GM19328 (cell line): ENCODE measurements around the gene MAP3K1.

Experiments
- ATAC-seq: cut with Tn5 transposase; IDR thresholded peaks from one replicate; pipeline ENCODE4 v1.9.1; 2021; ENCODE audit warnings: mild to moderate bottlenecking, moderate library complexity; ENCODE audit not compliant: unreplicated experiment

The MAP3K1 gene

DNA sequence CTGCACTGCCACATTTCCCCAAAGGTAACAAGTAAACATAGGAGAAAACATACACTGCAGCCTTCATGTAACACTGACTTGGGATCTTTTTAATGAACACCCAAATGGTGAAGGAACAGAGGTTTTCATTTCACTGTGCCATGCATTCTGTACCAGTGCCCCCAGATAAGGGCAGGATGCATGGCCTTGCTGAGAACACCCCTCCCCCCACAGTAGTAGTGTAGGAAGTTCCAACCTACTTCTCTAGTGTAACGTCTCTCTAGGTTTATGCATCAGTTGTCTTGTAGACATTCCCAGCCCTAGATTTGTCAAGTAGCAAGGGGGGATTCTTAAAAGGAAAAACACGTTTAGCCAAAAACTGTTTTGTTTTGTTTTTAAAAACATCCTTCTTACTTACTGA lies 29.9 kb downstream of the MAP3K1 start:
- ATAC-seq = no peak

DNA sequence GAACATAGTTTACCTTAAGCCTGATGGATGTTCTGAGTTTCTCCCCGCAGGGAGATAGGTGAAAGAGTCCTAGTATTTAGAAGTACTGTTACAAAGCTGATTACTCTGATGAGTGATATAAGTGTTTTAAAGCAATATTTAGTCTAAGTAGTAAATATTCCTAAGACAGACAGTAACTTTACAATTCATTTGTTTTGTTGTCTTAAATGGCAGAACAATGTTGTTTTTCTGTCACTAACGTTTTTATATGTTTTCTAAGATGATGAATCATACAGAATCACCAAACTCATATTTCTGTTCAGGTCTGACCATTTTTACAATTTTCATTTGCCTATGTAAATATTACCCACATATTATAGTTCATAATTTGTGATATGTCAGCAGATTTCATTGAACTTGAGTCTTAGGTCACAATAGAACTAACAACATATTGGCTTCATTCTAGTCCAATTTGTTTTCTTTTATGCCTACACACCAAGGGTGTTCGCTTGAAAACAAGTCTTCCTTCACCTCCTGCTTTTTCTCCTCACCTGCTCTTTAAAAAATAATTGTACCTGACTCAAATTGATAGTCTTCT lies 30.6 kb downstream of the MAP3K1 start:
- ATAC-seq = no peak

- no peak for ATAC-seq
These were observed 32.9 kb downstream of the MAP3K1 start for GRCh38 chr5:56848206-56848605.

DNA sequence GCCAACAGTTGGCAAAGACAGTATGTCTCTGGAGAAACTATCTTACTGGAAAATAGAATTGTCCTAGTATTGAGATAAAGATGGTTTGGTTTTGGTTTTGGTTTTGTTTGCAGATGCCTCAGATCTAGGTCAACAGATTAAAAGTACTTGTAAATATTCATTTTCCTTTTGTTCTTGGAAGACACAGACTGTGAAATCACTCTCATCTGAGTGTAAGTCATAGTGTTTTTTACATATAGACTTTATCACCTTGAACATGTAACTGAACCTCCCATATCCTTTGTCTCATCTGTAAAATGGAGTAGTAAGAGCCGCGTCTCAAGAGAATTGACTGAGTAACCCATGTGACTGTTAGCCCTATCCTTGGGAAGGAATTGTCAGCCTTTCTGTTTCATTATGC lies 34.3 kb downstream of the MAP3K1 start:
- ATAC-seq = no peak

DNA sequence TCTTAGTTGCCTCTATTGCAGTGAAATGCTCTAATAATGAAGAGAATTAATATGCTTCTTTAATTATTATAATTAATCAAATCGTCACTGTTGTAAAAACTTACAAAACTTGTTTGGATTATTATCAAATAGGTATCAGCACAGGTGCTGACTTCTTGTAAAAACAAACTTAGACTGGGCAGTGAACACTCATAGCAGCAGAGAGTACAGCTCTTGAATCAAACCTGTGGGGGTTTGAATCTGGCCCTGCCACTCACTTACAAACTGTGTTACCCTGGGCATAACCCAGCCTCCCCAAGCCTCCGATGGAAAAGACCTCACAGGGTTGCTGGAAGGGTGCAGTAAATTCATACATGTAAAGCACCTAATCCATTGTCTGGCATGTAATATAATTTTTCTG lies 35.1 kb downstream of the MAP3K1 start:
- no peak for ATAC-seq

- no peak for ATAC-seq
These were observed 36.1 kb downstream of the MAP3K1 start for GRCh38 chr5:56851258-56851941.

DNA sequence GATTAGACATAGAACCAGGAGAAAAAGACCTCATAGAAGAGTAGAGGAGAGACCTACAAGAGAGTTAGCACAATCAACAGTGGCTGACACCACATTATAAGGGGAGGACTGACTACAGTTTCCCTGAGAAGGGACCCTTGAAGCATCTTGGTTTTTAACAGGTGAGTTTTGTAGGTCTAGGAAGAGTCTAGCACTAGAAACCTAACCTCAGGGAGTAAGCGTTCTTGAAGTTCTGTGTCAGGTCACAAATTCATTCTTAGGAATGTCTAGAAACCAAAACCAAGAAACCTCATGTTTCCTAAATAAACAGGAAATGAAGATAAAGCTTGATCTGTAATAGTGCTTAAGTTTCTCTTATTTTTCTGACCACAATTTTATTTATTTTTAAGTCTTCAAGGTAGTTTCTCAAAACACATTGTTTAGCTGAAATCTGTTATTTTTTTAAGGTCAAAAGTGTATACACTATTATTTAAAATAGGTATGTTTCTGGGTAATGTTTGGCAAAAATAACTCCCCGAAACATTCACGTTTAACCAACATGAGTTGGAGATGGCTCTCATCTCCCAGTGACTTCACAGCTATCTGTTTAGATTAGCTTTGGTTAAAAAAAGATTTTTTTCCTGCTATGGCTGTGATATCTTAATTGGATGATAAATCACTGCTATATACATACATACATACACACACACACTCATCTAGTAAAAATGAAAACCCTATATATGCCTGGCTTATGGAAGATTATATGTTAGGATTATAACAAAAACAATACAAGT lies 37.1 kb downstream of the MAP3K1 start:
- no peak for ATAC-seq

- no peak for ATAC-seq
These were observed 38.3 kb downstream of the MAP3K1 start for GRCh38 chr5:56853698-56854097.

GRCh38 chr5:56854920-56855319 lies 39.6 kb downstream of the MAP3K1 start:
- no peak for ATAC-seq

- no peak for ATAC-seq
These were observed 41.3 kb downstream of the MAP3K1 start for GRCh38 chr5:56856541-56857178.

DNA sequence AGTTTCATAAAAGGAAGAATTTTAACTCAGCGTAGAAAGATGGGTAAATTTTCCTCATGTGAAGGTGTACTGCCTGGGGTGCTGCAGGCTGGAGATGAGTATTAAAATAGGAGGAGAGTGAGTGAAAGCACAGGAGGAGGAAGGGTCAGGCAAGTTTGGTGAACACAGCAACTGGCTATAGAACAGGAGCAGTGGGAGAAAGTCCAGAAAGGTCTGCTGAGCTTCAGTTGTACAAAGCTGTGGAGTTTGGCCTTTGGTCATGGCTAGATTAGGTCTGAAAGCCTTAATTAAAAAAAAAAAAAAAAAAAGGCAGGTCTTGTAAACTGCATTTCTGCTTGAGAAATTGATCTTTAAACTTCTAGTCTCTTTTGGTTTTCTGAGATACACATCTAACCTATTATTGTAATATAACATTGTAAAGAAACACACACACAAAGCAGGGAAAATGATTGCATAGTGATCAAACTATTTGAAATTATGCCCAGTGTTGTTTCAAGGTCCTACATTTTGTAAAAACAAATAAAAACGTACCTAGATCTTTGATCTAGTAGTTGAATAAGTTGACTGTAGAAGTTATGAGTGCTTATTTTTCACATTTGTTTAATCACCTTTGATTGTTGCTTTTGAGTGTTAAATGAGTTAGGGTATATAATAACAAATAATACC lies 43.6 kb downstream of the MAP3K1 start:
- no peak for ATAC-seq

GRCh38 chr5:56861893-56862485 lies 46.6 kb downstream of the MAP3K1 start:
- no peak for ATAC-seq

DNA sequence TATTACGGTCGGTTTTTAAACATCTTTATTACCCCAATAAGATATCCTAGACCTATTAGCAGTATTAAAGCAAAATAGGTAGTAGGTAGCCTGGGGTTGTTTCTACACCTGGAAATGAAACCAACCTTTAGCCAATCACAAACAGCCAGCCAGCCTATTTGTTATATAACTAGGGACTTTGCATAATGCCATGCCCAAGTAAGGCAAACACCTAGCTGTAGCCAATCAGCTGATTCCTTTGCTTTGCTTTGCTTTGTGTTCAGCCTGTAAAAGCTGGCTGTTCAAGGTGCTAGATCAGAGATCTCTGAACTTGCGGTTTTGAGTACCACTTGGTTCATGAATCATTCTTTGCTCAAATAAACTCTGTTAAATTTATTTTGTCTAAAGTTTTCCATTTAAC lies 47.6 kb downstream of the MAP3K1 start:
- no peak for ATAC-seq

DNA sequence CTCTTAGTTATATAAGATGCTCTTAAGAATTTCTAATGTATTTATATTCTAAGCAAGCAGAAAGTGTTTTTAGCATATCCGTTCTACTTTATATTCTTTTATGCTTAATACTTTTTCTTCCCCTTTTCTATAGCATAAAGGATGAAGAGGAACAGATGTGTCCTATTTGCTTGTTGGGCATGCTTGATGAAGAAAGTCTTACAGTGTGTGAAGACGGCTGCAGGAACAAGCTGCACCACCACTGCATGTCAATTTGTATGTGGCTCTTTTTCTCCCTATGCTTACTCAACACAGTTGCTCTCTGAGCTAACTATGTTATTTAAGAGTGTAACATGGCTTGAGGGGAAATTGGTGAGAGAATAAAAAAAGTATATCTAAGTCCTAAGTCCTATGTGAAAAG lies 56.4 kb downstream of the MAP3K1 start:
- no peak for ATAC-seq

GRCh38 chr5:56873056-56873455 lies 57.7 kb downstream of the MAP3K1 start:
- ATAC-seq = no peak

GRCh38 chr5:56876327-56876726 lies 61.0 kb downstream of the MAP3K1 start:
- no peak for ATAC-seq

GRCh38 chr5:56881571-56881970 lies 66.2 kb downstream of the MAP3K1 start:
- ATAC-seq = no peak

GRCh38 chr5:56893251-56893951 lies 78.1 kb downstream of the MAP3K1 start:
- ATAC-seq = no peak

DNA sequence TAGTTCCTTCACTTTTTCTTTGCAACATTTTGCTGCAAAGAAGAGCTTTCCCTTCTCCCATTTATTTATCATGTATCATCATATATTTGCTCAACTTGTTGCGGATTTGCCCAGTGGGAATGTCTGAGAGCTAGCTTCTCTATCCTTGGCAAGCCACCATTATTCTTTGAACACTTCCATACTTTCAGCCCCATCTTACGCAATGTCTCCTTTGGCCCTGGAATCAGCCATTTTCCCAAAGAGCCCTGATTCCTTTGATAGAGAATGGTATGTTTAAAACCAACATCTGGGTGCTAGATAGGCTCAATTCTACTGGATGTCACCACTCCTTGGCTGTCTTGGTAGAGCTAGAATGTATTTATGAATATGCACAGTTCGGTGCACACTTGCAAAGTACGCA lies 81.4 kb downstream of the MAP3K1 start:
- ATAC-seq = no peak

DNA sequence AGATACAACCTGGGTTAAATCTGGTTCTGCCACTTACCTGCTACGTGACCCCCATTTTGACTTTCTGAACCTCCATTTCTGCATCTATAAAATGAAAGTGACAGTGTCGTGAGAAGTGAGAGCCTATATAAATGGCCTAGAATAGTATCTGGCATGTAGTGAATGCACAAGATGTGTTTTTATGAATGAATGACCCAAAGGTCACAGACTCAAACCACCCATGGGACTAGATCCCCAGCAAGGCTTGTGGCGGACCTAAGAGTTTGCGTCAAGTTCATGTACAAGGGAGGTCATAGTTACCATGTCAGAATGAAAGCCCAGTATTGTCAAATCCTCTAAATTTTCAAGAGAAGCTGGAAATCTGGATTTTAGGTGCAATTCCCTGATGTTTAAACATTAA lies 82.9 kb downstream of the MAP3K1 start:
- ATAC-seq = no peak
